Measurements from ENCODE around the gene SGPP2. TPM values are rescaled to one million over a fixed set of nuclear protein-coding genes. Genes with fewer than 3 reads are reported as not detected.

SGPP2 gene
- total RNA-seq, 1 experiment from 2014 or later: not detected

GRCh38 chr2:222532315-222532714 lies 108.0 kb downstream of the SGPP2 start:
- H3K9me3 ChIP-seq (ENCODE audit: low read length): no peaks in the 10 kb centered on the region
- no peaks in the 10 kb centered on the region for H3K79me2 ChIP-seq (ENCODE audit: low read length)
- ATAC-seq (no peak), DNase-seq (no peak)
- no peak overlapping the region for H3K4me3 ChIP-seq (ENCODE audit: low read length)
- no peaks in the 10 kb centered on the region for H3K36me3 ChIP-seq (ENCODE audit: low read depth, low read length)
- no peaks in the 10 kb centered on the region for H4K20me1 ChIP-seq (ENCODE audit: low read length)
- TF ChIP-seq CTCF (conservative IDR thresholded peaks at IDR 0.05; ENCODE audit: low read depth, low read length): no peak
- TF ChIP-seq EZH2 (IDR thresholded peaks at IDR 0.05; ENCODE audit: low read length, unreplicated experiment): no peak
- TF ChIP-seq EZH2phosphoT487 (IDR thresholded peaks at IDR 0.05; ENCODE audit: borderline replicate concordance, low read length): no peak
- no peak overlapping the region for H2AFZ ChIP-seq (ENCODE audit: low read length)
- H3K9ac ChIP-seq (ENCODE audit: low read length): no peak overlapping the region
- ChIA-PET CTCF (no interaction called here), POLR2A (ENCODE audit: unreplicated experiment) (no interaction called here)
- H3K4me1 ChIP-seq (ENCODE audit: insufficient read depth, low read length): no peaks in the 10 kb centered on the region
- no peaks in the 10 kb centered on the region for H3F3A ChIP-seq (ENCODE audit: low read length, unreplicated experiment)
- intact Hi-C loops (cut with micrococcal nuclease): no loop called here
- H3K27ac ChIP-seq (ENCODE audit: low read length): no peak overlapping the region
- H3K4me2 ChIP-seq (ENCODE audit: low read length): no peak overlapping the region
- H3K27me3 ChIP-seq (ENCODE audit: low read length): peaks cover 39% of the 10 kb centered on the region
- no TSS peak for BruUV-seq (replicated peaks)
- H3K9me2 ChIP-seq (replicated peaks; ENCODE audit: low read length): no peaks in the 10 kb centered on the region

- Histone ChIP-seq H3K27me3 (ENCODE audit: low read length) (peaks cover 69% of the 10 kb centered on the region), H3F3A (ENCODE audit: low read length, unreplicated experiment) (no peaks in the 10 kb centered on the region), H3K9ac (ENCODE audit: low read length) (no peak overlapping the region), H3K9me2 (replicated peaks; ENCODE audit: low read length) (no peaks in the 10 kb centered on the region), H3K4me3 (ENCODE audit: low read length) (no peak overlapping the region), H3K4me1 (ENCODE audit: insufficient read depth, low read length) (no peaks in the 10 kb centered on the region), H2AFZ (ENCODE audit: low read length) (no peak overlapping the region), H3K79me2 (ENCODE audit: low read length) (no peaks in the 10 kb centered on the region), H4K20me1 (ENCODE audit: low read length) (no peaks in the 10 kb centered on the region), H3K36me3 (ENCODE audit: low read depth, low read length) (no peaks in the 10 kb centered on the region), H3K27ac (ENCODE audit: low read length) (no peak overlapping the region), H3K9me3 (ENCODE audit: low read length) (no peaks in the 10 kb centered on the region), H3K4me2 (ENCODE audit: low read length) (no peak overlapping the region)
- POLR2A ChIA-PET (ENCODE audit: unreplicated experiment): no interaction called here
- CTCF ChIA-PET: no interaction called here
- BruUV-seq (replicated peaks): no TSS peak
- DNase-seq: no peak
- intact Hi-C loops (cut with micrococcal nuclease): no loop called here
- no peak for ATAC-seq
- TF ChIP-seq CTCF (conservative IDR thresholded peaks at IDR 0.05; ENCODE audit: low read depth, low read length) (no peak), EZH2phosphoT487 (IDR thresholded peaks at IDR 0.05; ENCODE audit: borderline replicate concordance, low read length) (no peak), EZH2 (IDR thresholded peaks at IDR 0.05; ENCODE audit: low read length, unreplicated experiment) (no peak)
These were observed 111.1 kb downstream of the SGPP2 start for GRCh38 chr2:222535477-222535876.

GRCh38 chr2:222538535-222538934 lies 114.2 kb downstream of the SGPP2 start:
- H3K4me3 ChIP-seq (ENCODE audit: low read length): no peak overlapping the region
- H3K9me3 ChIP-seq (ENCODE audit: low read length): no peaks in the 10 kb centered on the region
- ChIA-PET CTCF (no interaction called here), POLR2A (ENCODE audit: unreplicated experiment) (no interaction called here)
- no peak overlapping the region for H2AFZ ChIP-seq (ENCODE audit: low read length)
- H4K20me1 ChIP-seq (ENCODE audit: low read length): no peaks in the 10 kb centered on the region
- H3K4me2 ChIP-seq (ENCODE audit: low read length): no peak overlapping the region
- ATAC-seq: no peak
- H3K27ac ChIP-seq (ENCODE audit: low read length): no peak overlapping the region
- no TSS peak for BruUV-seq (replicated peaks)
- intact Hi-C loops (cut with micrococcal nuclease): no loop called here
- peaks cover 69% of the 10 kb centered on the region for H3K27me3 ChIP-seq (ENCODE audit: low read length)
- DNase-seq: no peak
- no peaks in the 10 kb centered on the region for H3F3A ChIP-seq (ENCODE audit: low read length, unreplicated experiment)
- TF ChIP-seq EZH2phosphoT487 (IDR thresholded peaks at IDR 0.05; ENCODE audit: borderline replicate concordance, low read length) (no peak), EZH2 (IDR thresholded peaks at IDR 0.05; ENCODE audit: low read length, unreplicated experiment) (no peak), CTCF (conservative IDR thresholded peaks at IDR 0.05; ENCODE audit: low read depth, low read length) (no peak)
- no peaks in the 10 kb centered on the region for H3K36me3 ChIP-seq (ENCODE audit: low read depth, low read length)
- H3K4me1 ChIP-seq (ENCODE audit: insufficient read depth, low read length): no peaks in the 10 kb centered on the region
- H3K9ac ChIP-seq (ENCODE audit: low read length): no peak overlapping the region
- no peaks in the 10 kb centered on the region for H3K79me2 ChIP-seq (ENCODE audit: low read length)
- no peaks in the 10 kb centered on the region for H3K9me2 ChIP-seq (replicated peaks; ENCODE audit: low read length)

Measured in PC-3 (cell line).